GM19351 (cell line): ENCODE data around the gene MYO1D.

Experiments used
- ATAC-seq: cut with Tn5 transposase; IDR thresholded peaks from one replicate; pipeline ENCODE4 v1.9.1; 2021; ENCODE audit warnings: mild to moderate bottlenecking, moderate library complexity; ENCODE audit not compliant: unreplicated experiment

Gene MYO1D

GRCh38 chr17:32861981-32862380 is 14.9 kb downstream of the MYO1D start:
- no peak for ATAC-seq

GRCh38 chr17:32859857-32860525 is 16.9 kb downstream of the MYO1D start:
- ATAC-seq: no peak

- no peak for ATAC-seq
Observed at GRCh38 chr17:32855620-32856019, 21.3 kb downstream of the MYO1D start.

GRCh38 chr17:32854832-32855389 is 22.0 kb downstream of the MYO1D start:
- no peak for ATAC-seq

- no peak for ATAC-seq
Observed at GRCh38 chr17:32854207-32854606, 22.7 kb downstream of the MYO1D start.

GRCh38 chr17:32852811-32853210 is 24.1 kb downstream of the MYO1D start:
- ATAC-seq: no peak

- ATAC-seq: no peak
Observed at GRCh38 chr17:32849879-32850278, 27.0 kb downstream of the MYO1D start.

GRCh38 chr17:32847977-32848376 is 28.9 kb downstream of the MYO1D start:
- no peak for ATAC-seq

GRCh38 chr17:32846143-32846542 is 30.8 kb downstream of the MYO1D start:
- no peak for ATAC-seq

GRCh38 chr17:32840241-32840640 is 36.7 kb downstream of the MYO1D start:
- ATAC-seq: no peak

- no peak for ATAC-seq
Observed at GRCh38 chr17:32836527-32836926, 40.4 kb downstream of the MYO1D start.

GRCh38 chr17:32835291-32835761 is 41.6 kb downstream of the MYO1D start:
- ATAC-seq: peak; percentile 82

GRCh38 chr17:32834104-32834503 is 42.8 kb downstream of the MYO1D start:
- no peak for ATAC-seq

GRCh38 chr17:32833526-32833925 is 43.4 kb downstream of the MYO1D start:
- no peak for ATAC-seq

- no peak for ATAC-seq
Observed at GRCh38 chr17:32833076-32833475, 43.8 kb downstream of the MYO1D start.

- ATAC-seq: no peak
Observed at GRCh38 chr17:32831627-32832243, 45.2 kb downstream of the MYO1D start.

- no peak for ATAC-seq
Observed at GRCh38 chr17:32831223-32831622, 45.7 kb downstream of the MYO1D start.

- ATAC-seq: no peak
Observed at GRCh38 chr17:32828822-32829221, 48.1 kb downstream of the MYO1D start.

GRCh38 chr17:32827227-32827626 is 49.7 kb downstream of the MYO1D start:
- ATAC-seq: no peak

- ATAC-seq: no peak
Observed at GRCh38 chr17:32826076-32826475, 50.8 kb downstream of the MYO1D start.

- ATAC-seq: no peak
Observed at GRCh38 chr17:32824334-32824733, 52.6 kb downstream of the MYO1D start.

- ATAC-seq: no peak
Observed at GRCh38 chr17:32822996-32823395, 53.9 kb downstream of the MYO1D start.
